ENCODE results near the gene CD34.

DNA sequence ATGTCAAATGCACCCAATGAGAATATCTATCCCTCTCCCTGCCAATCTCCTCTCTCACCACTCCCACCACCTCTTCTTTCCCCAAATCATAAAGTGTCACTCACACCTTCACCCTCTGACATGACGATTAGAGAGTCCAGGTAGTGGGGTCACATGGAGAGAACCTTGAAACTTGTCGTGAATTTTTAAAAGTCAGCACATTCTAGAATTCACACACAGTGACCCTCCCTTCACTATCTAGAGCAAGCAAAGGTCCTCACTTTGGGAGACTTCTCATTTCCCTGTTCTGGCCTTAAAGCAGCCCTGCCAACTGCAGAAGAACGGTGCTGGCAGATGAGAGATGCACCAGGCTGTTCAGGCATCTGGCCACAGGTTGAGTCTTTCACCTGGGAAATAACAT, 61.9 kb downstream of the CD34 start:
- TF ChIP-seq CTCF (conservative IDR thresholded peaks at IDR 0.05; ENCODE audit: low read length) (no peak), EZH2phosphoT487 (IDR thresholded peaks at IDR 0.05; ENCODE audit: borderline replicate concordance, low read depth, low read length) (no peak)
